GM21786 (cell line): ENCODE data around the gene ASMTL.
"Not testable (repeated sequence)": the region's sequence is repeated elsewhere in the genome, so short reads cannot be mapped to it uniquely, and the experiment has no call there.

ENCODE experiments used
- ATAC-seq: cut with Tn5 transposase; IDR thresholded peaks from one replicate; pipeline ENCODE4 v1.9.1; 2021; ENCODE audit not compliant: unreplicated experiment

The ASMTL gene

DNA sequence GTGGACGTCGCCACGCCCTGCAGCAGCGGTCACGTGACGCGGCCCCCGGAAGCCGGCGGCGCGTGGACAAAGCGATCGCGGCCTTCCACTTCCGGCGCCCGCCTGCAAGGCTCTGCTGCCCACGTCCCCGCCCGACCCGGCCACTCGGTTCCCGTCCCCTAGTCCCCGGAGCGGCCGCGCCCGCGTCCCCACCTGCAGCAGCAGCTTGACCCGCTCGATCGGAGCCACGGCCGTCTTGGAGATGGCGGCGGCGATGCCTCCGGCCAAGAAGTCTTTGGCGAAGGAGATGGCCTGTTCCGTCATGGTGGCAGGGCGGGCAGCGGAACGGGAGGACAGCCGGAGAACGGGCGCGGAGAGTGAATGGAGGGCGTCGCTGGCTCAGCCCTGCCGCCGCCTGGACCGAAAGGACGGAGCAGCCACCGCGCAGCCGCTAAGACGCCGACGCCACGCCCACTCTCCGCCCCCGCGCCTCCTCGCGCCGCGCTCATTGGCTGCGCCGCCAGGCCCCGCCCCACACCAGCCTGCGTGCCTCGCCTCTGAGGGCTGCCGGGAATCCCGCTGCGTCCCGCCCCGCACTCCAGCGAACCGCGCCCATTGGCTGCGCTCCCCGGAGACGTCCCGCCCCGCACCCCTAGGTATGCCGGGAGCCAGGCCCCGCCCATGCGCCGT lies 60.9 kb downstream of the ASMTL start, which contains the start of gene SLC25A6:
TSS of gene SLC25A6 (minus strand) at position 407 of the 669 bp plus-strand sequence. CDS start at position 303, 104 bp downstream.
- ATAC-seq = peak; percentile 93

DNA sequence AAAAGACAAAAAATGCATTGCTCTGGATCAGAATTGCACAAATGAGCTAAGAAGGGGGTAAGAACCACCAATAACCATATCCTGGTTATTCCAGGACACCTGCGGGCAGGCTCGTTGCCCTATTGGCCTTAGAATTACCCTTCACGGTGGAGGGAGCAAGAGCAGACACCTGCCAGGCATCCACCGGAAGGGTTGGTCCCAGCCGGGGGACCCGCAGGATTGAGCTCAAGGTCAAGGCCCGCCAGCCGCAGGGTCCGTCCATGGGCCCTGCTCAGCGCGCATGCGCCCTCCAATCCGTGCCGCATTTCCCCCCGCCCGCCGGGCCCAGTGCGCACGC lies 61.4 kb downstream of the ASMTL start:
- no peak for ATAC-seq

DNA sequence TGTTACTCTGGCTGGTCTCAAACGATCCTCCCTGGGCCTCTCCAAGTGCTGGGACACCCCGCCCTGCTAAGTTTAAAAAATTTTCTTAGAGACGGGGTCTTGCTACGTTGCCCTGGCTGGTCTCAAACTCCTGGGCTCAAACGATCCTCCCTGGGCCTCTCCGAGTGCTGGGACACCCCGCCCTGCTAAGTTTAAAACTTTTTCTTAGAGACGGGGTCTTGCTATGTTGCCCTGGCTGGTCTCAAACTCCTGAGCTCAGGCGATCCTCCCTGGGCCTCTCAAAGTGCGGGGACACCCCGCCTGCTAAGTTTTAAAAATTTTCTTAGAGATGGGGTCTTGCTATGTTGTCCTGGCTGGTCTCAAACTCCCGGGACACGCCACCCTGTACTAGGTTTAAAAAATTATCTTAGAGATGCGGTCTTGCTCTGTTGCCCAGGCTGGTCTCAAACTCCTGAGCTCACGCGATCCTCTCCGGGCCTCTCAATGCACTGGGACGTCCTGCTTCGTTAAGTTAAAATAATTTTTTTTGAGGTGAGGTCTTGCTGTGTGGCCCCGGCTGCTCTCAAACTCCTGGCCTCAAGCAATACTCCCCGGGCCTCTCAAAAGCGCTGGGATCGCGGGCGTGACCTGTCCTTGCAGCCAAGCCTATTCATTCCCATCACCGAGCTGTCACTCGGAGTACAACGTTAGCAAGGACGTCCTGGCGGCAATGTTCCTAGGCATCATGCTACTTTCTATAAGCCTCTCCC lies 61.9 kb downstream of the ASMTL start:
- ATAC-seq = no peak

DNA sequence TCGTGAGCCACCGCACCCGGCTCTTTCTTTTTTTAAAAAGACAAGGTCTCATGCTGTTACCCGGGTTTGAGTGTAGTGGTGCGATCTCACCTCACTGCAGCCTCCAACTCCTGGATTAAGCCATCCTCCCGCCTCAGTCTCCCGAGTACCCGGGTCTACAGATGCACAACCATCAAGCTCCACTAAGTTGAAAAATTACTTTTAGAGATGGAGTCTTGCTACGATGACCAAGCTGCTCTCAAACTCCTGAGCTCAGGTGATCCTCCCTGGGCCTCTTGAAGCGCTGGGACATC lies 62.8 kb downstream of the ASMTL start:
- ATAC-seq = no peak

DNA sequence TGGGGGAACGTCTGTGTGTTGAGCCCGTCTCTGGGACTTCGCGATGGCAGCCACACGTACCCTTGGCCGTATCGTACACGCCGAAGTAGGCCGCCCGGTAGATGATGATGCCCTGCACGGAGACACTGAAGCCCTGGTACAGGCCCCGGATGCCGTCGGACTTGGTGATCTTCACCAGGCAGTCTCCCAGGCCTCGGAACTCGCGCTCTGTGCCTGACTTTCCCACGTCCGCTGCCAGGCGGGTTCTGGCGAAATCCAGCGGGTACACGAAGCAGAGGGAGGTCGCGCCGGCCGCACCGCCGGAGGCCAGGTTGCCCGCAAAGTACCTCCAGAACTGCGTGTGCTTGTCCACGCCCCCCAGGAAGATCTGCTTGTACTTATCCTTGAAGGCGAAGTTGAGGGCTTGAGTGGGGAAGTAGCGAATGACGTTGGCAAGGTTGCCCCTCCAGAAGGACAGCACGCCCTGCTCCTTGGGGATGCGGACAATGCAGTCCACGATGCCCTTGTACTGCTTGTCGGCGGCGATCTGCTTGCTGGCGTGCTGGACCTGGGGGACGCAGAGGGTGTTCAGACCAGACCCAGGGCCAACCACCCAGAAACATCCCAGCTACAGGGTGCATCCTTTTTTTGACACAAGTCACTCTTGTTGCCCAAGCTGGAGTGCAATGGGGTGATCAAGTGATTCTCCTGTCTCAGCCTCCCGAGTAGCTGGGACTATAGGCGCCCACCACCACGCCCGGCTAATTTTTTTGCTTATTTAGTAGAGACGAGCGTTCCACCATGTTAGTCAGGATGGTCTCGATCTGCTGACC lies 63.3 kb downstream of the ASMTL start:
- ATAC-seq = no peak

DNA sequence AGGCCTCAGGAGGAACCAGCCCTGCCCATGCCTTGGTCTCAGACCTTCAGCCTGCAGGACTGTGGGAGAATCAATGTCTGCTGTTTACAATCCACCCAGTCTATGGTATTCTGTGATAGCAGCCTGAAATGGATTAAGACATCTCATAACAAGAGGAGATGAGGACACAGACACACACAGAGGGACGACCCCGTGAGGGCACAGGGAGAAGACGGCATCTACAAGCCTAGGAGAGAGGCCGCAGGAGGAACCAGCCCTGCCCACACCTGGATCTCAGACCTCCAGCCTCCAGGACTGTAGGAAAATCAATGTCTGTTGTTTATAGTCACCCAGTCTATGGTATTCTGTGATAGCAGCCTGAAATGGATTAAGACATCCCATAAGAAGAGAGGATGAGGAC lies 64.1 kb downstream of the ASMTL start:
- no peak for ATAC-seq

DNA sequence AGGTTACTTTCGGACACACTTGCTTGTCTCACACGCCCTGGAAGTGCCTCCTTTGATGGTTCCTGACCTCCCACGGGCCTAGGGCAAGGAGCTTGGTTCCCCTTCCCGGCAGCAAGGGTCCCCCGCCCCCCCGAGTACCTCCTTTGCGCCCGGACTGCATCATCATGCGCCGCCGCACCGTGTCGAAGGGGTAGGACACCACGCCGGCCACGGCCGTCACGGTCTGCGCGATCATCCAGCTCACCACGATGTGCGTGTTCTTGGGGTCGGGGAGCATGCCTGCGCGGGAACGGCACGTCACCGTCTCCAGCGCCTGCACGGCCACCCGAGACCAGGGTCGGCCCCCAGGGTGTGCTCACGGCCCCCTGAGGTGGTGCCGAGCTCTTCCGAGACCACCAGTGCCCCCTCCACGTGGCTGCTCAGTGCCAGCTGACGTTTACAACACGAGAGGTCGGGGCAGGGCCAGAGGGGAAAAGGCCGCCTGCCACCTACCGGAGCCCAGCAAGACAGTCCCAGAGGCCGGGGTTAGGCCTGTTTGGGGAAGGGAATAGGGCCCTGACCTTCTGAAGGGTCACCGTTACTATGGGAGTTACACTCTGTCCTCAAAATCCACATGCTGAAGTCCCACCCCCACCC lies 65.5 kb downstream of the ASMTL start:
- ATAC-seq = no peak

DNA sequence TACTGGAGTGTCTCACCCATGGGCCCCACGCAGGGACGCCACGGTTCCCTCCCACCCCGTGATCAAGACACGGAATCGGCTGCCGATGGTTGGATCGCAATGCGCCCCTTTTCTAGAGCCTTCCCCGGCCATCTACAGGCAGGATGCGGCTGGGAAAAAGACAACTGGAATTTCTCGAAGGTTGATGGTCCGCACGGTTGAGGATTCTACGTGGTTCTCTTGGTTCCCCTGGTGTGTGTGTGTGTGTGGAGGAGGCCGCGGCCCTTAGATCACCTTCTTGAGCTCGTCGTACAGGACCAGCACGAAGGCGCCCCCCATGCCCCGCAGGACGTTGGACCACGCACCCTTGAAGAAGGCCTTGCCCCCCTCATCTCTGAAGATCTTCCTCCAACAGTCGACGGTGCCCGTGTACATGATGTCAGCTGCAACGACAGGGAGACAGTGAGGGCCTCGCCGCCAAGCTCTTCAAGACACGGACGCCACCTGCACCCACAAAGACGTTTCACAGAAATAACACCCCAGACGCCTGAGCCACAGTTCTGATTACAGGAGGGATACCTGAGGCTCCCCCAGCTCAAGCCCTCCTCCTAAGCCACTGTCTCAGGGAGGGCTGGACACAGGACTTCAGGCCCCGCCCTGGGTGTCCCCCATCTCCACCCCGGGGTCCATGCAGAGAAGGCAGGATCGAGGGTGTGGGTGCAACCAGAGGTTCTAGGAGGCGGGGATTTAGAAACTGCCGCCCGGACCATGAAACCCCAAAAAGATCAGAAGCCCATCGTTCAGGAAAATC lies 66.2 kb downstream of the ASMTL start:
- no peak for ATAC-seq

DNA sequence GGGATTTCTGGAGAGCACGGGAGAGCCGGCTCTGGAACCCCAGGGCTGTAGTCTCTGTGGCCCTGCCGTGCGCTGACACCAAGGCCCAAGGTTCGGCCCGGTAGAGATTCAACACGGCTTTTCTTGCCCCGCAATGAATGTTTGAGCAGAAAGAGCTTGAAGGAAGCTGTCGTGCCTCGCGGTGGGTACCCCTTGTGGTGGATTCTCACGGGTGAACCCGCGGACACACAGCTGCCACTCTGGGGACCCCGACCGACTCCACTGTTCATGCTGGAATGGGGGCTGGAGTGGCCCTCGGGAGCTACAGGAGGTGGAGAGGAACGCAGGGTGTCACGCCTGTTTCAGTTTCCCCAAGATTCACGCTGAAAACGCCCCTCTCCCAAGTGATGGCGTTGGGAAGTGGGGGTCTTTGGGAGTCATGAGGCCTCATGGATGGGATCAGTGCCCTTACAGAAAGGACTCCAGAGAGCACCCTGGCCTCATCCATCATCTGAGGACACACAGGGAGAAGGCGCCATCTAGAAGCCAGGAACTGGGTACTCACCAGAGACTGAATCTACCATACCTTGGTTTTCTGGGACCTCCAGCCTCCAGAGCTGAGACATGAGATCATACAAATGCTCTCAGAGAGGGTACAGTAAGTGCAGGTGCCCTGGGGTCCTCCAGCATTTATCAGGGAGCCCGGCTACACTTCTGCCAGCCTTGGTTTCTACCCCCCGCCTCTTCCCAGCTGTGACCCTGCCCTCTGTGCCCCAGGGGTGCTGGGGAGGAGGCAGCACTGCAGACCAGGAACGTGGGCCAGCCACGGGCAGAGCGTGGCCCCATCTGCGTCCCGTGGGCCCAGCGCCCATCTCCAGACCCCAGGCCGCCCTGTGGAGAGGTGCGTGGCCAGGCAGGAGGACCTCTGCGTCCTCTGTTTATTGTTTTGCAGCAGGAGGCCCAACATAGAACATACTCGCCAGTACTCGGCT lies 67.2 kb downstream of the ASMTL start:
- ATAC-seq = no peak

DNA sequence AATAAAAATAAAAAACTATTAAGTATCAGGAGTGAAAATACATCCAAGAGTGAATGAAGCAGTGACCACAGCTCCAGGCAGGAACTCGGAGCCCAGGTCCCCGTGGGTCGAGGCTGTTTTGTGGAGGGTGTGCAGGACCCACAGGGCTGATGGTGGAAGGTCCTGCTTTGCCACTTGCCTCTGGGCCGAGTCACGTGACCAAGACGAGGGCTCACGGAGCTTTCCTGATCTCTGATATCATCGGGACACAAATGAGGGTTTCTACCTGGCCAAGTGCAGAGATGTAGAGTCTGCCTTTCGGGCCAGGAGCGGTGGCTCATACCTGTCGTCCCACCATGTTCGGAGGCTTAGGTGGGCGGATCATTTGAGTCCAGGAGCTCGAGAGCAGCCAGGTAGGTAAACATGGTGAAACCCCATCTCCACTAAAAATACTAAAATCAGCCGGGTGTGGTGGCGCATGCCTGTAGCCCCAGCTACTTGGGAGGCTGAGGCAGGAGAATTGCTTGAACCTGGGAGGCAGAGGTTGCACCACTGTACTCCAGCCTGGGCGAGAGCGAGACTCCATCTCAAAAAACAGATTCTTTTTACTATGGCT lies 68.0 kb downstream of the ASMTL start:
- ATAC-seq = no peak

DNA sequence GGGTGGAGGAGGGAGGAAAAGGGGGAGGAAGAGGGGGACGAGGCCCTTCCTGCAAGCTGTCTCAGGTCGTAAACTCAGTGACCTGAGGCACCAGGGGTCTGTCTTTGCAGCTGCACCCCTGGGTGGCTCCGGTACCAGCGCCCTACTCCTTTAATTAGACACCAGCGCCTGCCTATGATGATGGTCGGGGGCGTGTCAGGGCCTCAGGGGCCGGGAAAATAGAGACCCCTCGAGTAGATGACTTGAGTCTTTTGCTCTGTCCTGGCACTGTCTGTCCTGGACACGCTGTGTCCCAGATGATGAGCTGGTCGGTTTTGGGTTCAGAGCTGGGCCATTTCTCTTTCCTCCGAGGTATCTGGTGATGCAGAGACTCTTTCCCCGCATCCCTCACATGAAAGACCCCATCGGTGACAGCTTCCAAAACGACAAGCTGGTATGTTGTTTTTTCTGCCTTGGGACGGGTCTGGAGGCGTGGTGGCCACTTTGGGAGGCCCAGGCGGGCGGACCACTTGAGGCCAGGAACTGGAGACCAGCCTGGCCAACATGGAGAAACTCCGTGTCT lies 72.0 kb downstream of the ASMTL start:
- no peak for ATAC-seq

DNA sequence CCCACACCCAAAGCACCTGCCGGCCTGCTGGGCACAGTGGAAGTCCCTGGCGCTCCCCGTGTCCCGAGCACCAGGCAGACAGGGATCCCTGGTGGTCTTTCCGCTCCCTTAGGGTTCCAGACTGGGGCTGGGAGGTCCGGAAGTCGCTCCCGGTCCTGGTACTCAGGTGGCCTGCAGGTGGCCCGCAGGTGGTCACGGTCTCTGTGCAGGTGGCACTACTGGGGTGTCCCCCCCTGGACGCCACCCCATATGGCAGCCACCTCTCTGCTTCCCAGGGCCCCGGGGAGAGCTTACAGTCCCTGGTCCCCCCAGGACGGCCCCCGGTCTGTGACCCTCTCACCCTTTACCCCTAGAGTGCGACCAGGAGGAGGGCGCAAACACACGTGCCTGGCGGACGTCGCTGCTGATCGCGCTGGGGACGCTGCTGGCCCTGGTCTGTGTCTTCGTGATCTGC lies 74.4 kb downstream of the ASMTL start:
- no peak for ATAC-seq

DNA sequence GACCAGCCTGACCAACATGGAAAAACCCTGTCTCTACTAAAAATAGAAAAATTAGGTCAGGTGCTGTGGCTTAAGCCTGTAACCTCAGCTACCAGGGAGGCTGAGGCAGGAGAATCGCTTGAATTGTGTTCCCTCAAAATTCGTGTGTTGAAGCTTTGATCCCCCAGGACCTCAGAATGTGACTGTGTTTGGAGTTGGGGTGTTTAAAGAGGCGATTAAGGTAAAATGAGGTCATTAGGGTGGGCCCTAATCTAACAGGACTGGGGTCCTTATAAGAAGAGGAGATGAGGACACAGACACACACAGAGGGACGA lies 84.4 kb downstream of the ASMTL start:
- ATAC-seq = no peak

DNA sequence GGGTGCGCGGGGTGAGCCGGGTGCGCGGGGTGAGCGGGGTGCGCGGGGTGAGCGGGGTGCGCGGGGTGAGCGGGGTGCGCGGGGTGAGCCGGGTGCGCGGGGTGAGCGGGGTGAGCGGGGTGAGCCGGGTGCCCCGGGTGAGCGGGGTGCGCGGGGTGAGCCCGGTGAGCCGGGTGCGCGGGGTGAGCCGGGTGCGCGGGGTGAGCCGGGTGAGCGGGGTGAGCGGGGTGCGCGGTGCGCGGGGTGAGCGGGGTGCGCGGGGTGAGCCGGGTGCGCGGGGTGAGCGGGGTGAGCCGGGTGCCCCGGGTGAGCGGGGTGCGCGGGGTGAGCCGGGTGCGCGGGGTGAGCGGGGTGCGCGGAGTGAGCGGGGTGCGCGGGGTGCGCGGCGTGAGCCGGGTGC lies 86.3 kb downstream of the ASMTL start:
- ATAC-seq = not testable (repeated sequence)

DNA sequence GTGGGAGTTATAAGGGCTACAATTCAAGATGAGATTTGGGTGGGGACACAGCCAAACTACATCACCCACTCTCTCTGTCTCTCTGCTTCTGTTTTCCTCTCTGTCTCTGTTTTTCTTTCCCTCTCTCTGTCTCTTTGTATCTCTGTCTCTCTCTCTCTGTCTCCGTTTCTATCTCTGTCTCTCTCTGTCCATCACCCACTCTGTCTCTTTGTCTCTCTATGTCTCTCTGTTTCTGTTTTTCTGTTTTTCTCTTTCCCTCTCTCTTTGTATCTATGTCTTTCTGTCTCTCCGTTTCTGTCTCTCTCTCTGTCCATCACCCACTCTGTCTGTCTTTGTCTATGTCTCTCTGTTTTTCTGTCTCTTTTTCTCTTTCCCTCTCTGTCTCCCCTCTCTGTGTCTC lies 90.8 kb downstream of the ASMTL start:
- no peak for ATAC-seq

DNA sequence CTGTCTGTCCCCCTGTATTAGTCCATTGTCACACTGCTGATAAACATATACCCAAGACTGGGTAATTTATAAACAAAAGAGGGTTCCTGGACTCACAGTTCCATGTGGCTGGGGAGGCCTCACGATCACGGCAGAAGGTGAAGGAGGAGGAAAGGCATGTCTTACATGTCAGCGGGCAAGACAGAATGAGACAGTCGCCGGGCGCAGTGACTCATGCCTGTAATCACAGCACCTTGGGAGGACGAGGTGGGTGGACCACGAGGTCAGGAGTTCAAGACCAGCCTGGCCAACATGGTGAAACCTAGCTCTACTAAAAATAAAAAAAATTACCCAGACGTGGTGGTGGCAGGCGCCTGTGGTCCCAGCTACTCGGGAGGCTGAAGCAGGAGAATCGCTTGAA lies 91.4 kb downstream of the ASMTL start:
- no peak for ATAC-seq

DNA sequence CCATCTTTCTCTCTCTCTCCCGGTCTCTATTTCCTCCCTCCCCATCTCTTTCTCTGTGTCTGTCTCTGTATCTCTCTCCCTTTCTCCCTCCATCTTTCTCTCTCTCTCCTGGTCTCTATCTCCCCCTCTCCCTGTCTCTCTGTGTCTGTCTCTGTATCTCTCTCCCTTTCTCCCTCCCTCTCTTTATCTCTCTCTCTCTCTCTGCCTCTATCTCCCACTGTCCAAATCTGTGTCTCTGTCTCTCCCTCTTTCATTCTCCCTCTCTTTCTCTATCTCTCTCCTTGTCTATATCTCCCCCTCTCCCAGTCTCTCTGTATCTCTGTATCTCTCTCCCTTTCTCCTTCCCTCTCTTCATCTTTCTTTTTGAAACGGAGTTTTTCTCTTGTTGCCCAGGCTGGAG lies 92.5 kb downstream of the ASMTL start:
- no peak for ATAC-seq

DNA sequence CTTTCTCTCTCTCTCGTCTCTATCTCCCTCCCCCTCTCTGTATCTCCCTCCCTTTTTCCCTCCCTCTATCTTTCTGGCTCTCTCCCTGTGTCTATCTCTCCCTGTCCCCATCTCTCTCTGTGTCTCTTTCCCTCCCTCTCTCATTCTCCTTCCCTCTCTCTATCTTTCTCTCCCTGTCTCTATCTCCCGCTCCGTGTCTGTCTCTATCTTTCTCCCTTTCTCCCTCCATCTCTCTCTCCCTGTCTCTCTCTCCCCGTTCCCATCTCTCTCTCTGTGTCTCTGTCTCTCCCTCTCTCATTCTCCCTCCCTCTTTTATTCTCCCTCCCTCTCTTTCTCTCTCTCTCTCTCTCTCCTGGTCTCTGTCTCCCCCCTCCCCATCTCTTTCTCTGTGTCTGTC lies 93.2 kb downstream of the ASMTL start:
- no peak for ATAC-seq

DNA sequence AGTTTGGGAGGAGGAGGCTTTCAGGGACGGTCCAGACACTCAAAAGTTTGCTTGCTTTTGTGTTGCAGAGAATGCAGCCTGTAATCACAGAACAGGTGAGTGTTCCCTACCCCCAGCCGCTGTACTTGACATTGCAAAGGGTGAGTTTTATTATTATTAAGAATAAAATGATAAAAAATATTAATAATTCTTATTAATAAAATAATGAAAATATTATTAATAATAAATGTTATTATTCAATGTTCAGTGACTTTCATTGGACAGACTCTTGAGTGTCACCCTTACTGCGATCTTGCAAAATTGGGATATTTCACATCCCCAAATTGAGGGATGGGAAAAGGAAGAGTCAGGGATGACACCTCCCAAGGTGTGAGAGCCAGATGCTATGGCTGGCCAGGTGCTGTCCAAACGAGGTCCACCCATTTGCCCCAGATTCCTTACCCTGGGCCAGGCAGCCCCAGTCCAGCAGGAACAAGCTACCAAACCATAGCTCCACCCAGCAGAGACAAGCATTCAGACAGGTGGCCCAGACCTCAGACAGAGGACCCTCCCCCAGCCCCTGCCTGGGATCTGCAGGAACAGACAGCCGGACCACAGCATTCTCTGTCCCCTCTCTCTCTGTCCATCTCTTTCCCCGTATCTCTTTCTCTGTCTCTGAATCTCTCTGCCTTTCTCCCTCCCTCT lies 93.8 kb downstream of the ASMTL start:
- ATAC-seq = no peak
